ENCODE results near the gene KRT33A.

The KRT33A gene

DNA sequence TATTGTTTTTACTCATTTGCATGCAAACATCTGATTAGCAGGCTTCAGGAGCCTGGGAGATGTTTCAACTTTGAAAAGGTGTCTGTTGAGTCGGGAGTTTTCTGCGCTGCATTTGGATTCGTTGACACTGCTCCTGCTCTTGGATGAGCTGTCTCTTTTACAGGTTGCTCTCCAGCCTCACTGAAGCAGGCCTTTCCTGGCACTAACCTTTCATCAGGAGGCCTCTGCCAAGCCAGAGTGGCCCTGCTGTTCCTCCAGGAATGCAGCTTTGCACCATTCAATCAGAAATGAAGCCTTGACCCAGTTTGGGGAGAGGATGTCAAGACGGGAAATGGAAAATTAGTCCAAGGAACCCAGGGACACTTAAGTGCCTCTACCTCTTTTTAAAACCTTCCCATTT, 47.6 kb downstream of the KRT33A start:
- no peak for DNase-seq (ENCODE audit: low read depth, low spot score)

DNA sequence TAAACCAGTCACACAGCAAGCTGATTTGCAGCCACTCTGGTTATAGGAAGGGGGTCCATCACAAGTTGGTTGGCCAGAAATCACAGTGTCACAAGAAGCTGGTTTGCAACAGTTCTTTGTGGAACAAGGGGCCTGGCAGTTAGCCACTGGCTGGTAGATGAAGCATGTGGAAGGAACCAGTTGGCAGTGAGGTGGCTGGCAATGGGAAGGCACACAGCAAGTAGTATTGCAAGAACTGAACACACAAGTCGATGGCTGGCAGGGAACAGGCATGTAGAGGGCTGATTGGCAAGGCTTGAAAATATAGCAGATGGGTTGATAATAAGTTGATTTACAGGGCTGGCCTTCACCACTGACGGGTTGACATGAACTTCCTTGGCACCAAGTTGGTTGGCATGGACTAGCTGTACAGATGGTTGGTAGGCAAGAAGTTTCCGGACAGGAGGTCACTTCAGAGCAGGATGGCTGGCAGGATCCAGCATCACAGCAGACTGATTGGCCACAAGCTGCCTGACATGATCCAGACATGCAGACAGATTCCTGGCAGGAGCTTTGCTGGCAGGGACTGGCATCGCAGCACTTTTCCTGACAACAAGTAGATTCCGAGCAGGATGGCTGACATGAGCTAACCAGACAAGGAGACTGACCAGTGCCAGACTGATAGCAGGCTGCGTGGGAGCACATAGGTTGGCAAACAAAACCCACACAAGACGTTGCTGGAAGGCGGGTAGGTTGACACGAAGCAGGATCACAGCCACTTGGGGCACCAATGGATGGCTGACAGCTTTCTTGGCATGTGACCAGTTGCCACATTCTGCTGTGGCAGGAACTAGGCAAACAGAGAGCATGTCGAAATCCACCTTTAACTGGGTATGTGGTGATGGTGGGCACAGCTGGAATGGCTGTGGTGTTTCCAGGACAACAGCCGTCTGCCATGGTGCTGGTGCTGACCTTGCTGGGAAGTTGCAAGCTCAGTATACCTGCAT, 48.4 kb downstream of the KRT33A start, which contains the start of gene KRTAP29-1:
TSS of gene KRTAP29-1 (minus strand) at position 936 of the 986 bp plus-strand sequence. CDS start at position 936, 0 bp downstream.
- DNase-seq (ENCODE audit: low read depth, low spot score): no peak

DNA sequence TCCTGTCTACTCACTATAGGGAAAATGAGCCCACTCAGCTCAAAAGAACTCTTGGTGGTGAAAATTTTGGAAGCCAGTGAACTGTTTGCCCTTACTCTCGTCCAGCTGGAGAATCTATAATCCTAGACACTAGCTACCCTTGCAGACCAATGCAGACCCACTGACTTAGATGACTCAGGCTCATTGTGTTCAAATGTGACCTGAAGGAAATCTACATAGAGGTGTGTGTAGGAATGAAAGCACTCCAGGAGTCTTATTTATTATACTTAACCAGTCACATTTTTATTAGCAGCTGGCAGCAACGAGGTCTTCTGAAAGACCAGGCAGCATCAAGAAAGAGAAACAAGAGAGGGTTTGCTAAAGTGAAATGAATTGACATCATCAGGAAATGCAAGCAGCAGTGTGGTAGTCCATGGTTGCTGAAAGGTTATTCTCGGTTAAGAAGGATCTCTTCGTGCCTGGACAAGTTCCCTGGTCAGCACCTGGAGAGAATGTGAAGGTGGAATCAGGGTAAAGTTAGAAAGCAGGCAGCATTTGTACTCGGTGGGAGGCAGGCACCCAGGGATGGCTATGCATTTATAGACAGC, 49.3 kb downstream of the KRT33A start:
- DNase-seq (ENCODE audit: low read depth, low spot score): no peak

DNA sequence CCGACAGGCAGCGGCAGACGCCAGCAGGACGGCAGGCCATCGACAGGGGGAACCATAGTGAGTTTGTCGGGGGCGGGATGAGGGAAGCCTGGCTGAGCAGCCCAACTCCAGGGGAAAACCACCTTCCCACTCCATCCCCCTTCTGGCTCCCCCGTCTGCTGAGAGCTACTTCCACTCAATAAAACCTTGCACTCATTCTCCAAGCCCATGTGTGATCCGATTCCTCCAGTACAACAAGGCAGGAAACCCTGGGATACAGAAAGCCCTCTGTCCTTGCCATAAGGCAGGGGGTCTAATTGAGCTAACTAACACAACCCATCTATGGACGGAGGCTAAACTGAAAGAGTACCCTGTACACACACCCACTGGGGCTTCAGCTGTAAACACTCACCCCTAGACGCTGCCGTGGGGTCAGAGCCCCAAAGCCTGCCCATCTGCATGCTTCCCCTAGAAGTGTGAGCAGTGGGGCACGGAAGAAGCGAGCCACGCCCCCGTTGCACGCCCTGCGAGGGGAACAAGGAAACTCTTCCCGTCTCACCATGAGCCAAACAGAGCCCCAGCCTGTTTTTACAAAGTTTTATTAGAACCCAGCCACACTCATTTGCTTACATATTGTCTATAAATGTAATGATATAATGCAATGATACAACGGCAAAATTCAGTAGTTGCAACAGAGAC, 52.0 kb downstream of the KRT33A start:
- DNase-seq (ENCODE audit: low read depth, low spot score): no peak

DNA sequence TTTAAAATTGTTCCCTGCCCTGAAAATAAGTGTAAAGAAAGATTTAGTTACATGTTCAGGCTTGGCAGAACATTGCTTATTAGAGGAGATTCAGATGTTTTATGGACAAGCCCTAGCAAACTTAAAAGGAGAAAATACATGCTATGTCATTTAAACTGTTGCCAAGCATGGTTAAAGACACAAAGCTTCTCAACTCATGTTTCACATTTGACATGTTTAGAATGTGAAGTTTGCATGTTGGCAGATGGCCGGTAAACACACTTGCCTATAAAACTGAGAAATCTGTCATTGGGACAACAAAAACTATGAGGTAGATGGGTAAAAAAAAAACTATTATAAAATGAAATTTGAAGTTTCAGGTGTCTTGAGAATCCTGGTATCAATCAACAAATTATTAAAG, 53.8 kb downstream of the KRT33A start:
- no peak for DNase-seq (ENCODE audit: low read depth, low spot score)

Data from astrocyte of the hippocampus (primary cell).